GM12873 (cell line): Measurements from ENCODE around the gene TMEM200C.

Source experiments
- CTCF ChIP-seq: IDR thresholded peaks from 2 replicates; pipeline ENCODE4 v1.5.1; 2012; ENCODE audit warnings: low read depth, mild to moderate bottlenecking, moderate library complexity, low read length, control low read depth; ENCODE audit not compliant: insufficient read depth; ENCODE audit errors: missing control alignments

Gene TMEM200C

GRCh38 chr18:5895299-5895875 lies at the start of gene TMEM200C:
TSS of gene TMEM200C (minus strand) at chr18:5895522. CDS start at chr18:5892063, 3,459 bp downstream.
- no peak for TF ChIP-seq CTCF

GRCh38 chr18:5944448-5944847 lies 49.1 kb upstream of the TMEM200C start:
- no peak for TF ChIP-seq CTCF

- no peak for TF ChIP-seq CTCF
Measured at GRCh38 chr18:5943514-5943913, 48.2 kb upstream of the TMEM200C start.

- no peak for TF ChIP-seq CTCF
Measured at GRCh38 chr18:5942591-5942990, 47.3 kb upstream of the TMEM200C start.

- TF ChIP-seq CTCF, result no peak
Measured at GRCh38 chr18:5941890-5942289, 46.6 kb upstream of the TMEM200C start.

- no peak for TF ChIP-seq CTCF
Measured at GRCh38 chr18:5939801-5940667, 44.7 kb upstream of the TMEM200C start.

GRCh38 chr18:5937795-5938194 lies 42.5 kb upstream of the TMEM200C start:
- no peak for TF ChIP-seq CTCF
